Hepatocyte (in vitro differentiated cells): ENCODE data around the gene RGS18. TPM values are rescaled to one million over a fixed set of nuclear protein-coding genes. Genes with fewer than 3 reads are reported as not detected.

Source experiments
- DNase-seq: peaks from one replicate; pipeline ENCODE4 v3.0.0-alpha.2; 2016; ENCODE audit warnings: low spot score
- H2AFZ ChIP-seq: fragments of 200-600 bp; sonication (generic); 2 replicates; pipeline ENCODE4 v1.6.0; 2016; ENCODE audit warnings: antibody characterized with exemption, mild to moderate bottlenecking
- H3K27ac ChIP-seq: fragments of 200-600 bp; sonication (generic); 2 replicates; pipeline ENCODE4 v1.5.1; 2016; ENCODE audit warnings: mild to moderate bottlenecking
- H3K27me3 ChIP-seq: fragments of 200-600 bp; sonication (generic); 2 replicates; pipeline ENCODE4 v1.6.1; 2016
- H3K36me3 ChIP-seq: fragments of 200-600 bp; sonication (generic); replicated peaks from 2 replicates; pipeline ENCODE4 v1.5.1; 2016; ENCODE audit warnings: low read depth; ENCODE audit not compliant: insufficient read depth
- H3K4me1 ChIP-seq: fragments of 200-600 bp; sonication (generic); 2 replicates; pipeline ENCODE4 v1.5.1; 2016; ENCODE audit warnings: mild to moderate bottlenecking, moderate library complexity; ENCODE audit not compliant: insufficient read depth
- H3K4me2 ChIP-seq: fragments of 200-600 bp; sonication (generic); 2 replicates; pipeline ENCODE4 v1.6.0; 2016
- H3K4me3 ChIP-seq: fragments of 200-600 bp; sonication (generic); 2 replicates; pipeline ENCODE4 v1.5.1; 2016; ENCODE audit warnings: mild to moderate bottlenecking
- H3K79me2 ChIP-seq: fragments of 200-600 bp; sonication (generic); 2 replicates; pipeline ENCODE4 v1.6.0; 2017; ENCODE audit warnings: mild to moderate bottlenecking
- H3K9me2 ChIP-seq: fragments of 200-600 bp; sonication (generic); replicated peaks from 2 replicates; pipeline ENCODE4 v1.6.0; 2017; ENCODE audit warnings: mild to moderate bottlenecking; ENCODE audit not compliant: insufficient read depth
- H3K9me3 ChIP-seq: fragments of 200-600 bp; sonication (generic); 2 replicates; pipeline ENCODE4 v1.5.1; 2016; ENCODE audit warnings: low read depth, mild to moderate bottlenecking
- H4K20me1 ChIP-seq: fragments of 200-600 bp; sonication (generic); 2 replicates; pipeline ENCODE4 v1.6.0; 2016; ENCODE audit warnings: mild to moderate bottlenecking; ENCODE audit not compliant: insufficient read depth, poor library complexity, severe bottlenecking
- CTCF ChIP-seq: fragments of 200-600 bp; sonication (generic); IDR thresholded peaks from 2 replicates; pipeline ENCODE4 v1.5.1; 2016; ENCODE audit warnings: antibody characterized with exemption, mild to moderate bottlenecking; ENCODE audit not compliant: poor library complexity
- EZH2 ChIP-seq: fragments of 200-600 bp; sonication (generic); IDR thresholded peaks from 2 replicates; pipeline ENCODE4 v1.6.1; 2016; ENCODE audit warnings: antibody characterized with exemption, mild to moderate bottlenecking, borderline replicate concordance
- EZH2phosphoT487 ChIP-seq: fragments of 200-600 bp; sonication (generic); IDR thresholded peaks from one replicate; pipeline ENCODE4 v1.6.1; 2018; ENCODE audit warnings: antibody characterized with exemption, mild to moderate bottlenecking, low read depth, moderate library complexity; ENCODE audit not compliant: unreplicated experiment, severe bottlenecking
- WGBS: methylation state at CpG from one replicate; pipeline ENCODE4 v1.1.6; 2016; ENCODE audit warnings: low lambda C conversion rate; ENCODE audit errors: missing lambda C conversion rate; 5-methylcytosine and 5-hydroxymethylcytosine counted together
- polyA plus RNA-seq: library from polyadenylated mRNA; unstranded; fragments of >200 nt; fragmentation: Nextera tagmentation; extraction: Ambion mirVana; gene quantifications from 2 replicates; pipeline ENCODE4 v1.2.1, GENCODE V29; 2016
- total RNA-seq: library from RNA; depleted of rRNA; stranded (reverse); fragments of >200 nt; gene quantifications from 2 replicates; pipeline ENCODE4 v1.2.3, GENCODE V29; 2014

Gene RGS18
- total and polyA plus RNA-seq, 2 experiments from 2014 or later = 0.13 TPM; not detected in 1

DNA sequence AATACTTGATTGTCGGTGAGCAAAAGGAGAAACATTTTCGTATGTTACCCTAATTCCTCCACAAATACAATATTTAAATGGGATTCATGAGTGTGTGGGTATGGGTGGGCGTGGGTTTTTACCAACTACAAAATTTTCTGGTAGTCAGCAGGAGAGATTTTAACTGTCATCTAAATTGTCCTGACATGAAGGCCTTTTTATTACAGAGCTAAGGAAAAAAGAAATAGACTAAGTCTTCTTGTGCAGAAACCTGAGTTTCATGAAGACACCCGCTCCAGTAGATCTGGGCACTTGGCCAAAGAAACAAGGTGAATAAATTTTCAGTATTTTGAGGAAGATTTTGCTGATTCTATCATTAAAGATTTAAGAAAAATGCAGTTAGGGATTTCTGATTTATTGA is 752 bp downstream of the RGS18 start:
- Histone ChIP-seq H3K4me1 (no peaks in the 10 kb centered on the region), H3K27ac (no peak overlapping the region), H3K27me3 (no peaks in the 10 kb centered on the region), H3K4me3 (no peak overlapping the region), H4K20me1 (no peaks in the 10 kb centered on the region), H3K9me2 (no peaks in the 10 kb centered on the region), H3K9me3 (no peaks in the 10 kb centered on the region), H3K36me3 (no peaks in the 10 kb centered on the region), H3K79me2 (no peaks in the 10 kb centered on the region), H2AFZ (no peak overlapping the region), H3K4me2 (no peak overlapping the region)
- 64% methylated on average over 4 of the region's 4 CpGs for WGBS
- DNase-seq = no peak
- TF ChIP-seq EZH2 = no peak
- no peak for TF ChIP-seq CTCF
- no peak for TF ChIP-seq EZH2phosphoT487

- Histone ChIP-seq H3K4me2 (no peak overlapping the region), H4K20me1 (no peaks in the 10 kb centered on the region), H3K4me1 (no peaks in the 10 kb centered on the region), H3K4me3 (no peak overlapping the region), H3K27me3 (no peaks in the 10 kb centered on the region), H3K79me2 (no peaks in the 10 kb centered on the region), H3K36me3 (no peaks in the 10 kb centered on the region), H3K9me3 (no peaks in the 10 kb centered on the region), H2AFZ (no peak overlapping the region), H3K27ac (no peak overlapping the region), H3K9me2 (no peaks in the 10 kb centered on the region)
- no peak for DNase-seq
- WGBS = 90% methylated on average over 2 of the region's 2 CpGs
- no peak for TF ChIP-seq CTCF
- TF ChIP-seq EZH2phosphoT487 = no peak
- no peak for TF ChIP-seq EZH2
These were observed 1.5 kb downstream of the RGS18 start for GRCh38 chr1:192159781-192160180.

- TF ChIP-seq EZH2 (no peak), CTCF (no peak), EZH2phosphoT487 (no peak)
- H2AFZ ChIP-seq = no peak overlapping the region
- H3K27me3 ChIP-seq = no peaks in the 10 kb centered on the region
- no peak overlapping the region for H3K27ac ChIP-seq
- H3K4me3 ChIP-seq = no peak overlapping the region
- H3K9me3 ChIP-seq = no peaks in the 10 kb centered on the region
- H3K9me2 ChIP-seq = no peaks in the 10 kb centered on the region
- 69% methylated on average over 1 of the region's 1 CpG for WGBS
- H3K79me2 ChIP-seq = no peaks in the 10 kb centered on the region
- no peaks in the 10 kb centered on the region for H3K4me1 ChIP-seq
- no peak overlapping the region for H3K4me2 ChIP-seq
- DNase-seq = no peak
- H3K36me3 ChIP-seq = no peaks in the 10 kb centered on the region
- H4K20me1 ChIP-seq = no peaks in the 10 kb centered on the region
These were observed 1.9 kb downstream of the RGS18 start for GRCh38 chr1:192160196-192160595.

DNA sequence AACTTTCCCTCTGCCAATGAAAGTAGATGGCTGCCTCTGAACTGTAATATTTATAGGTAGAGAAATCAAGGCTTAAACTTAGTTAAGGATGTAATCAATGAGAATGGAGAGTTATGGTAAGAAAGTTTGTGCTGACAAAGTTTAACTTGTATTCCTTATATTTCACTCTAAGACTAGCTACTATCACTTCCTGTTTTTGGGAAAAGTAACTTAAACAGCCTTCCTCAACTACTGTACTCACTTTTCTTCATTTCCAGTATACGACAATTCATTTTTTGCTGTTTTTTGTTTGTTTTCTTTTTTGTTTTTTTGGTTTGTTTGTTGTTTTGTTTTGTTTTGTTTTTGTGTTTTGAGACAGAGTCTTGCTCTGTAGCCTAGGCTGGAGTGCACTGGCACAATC is 3.7 kb downstream of the RGS18 start:
- DNase-seq = no peak
- H3K79me2 ChIP-seq = no peaks in the 10 kb centered on the region
- no peaks in the 10 kb centered on the region for H3K9me2 ChIP-seq
- no peak overlapping the region for H3K27ac ChIP-seq
- TF ChIP-seq EZH2 (no peak), CTCF (no peak), EZH2phosphoT487 (no peak)
- WGBS = 97% methylated on average over 1 of the region's 1 CpG
- H3K36me3 ChIP-seq = no peaks in the 10 kb centered on the region
- H3K27me3 ChIP-seq = no peaks in the 10 kb centered on the region
- no peak overlapping the region for H2AFZ ChIP-seq
- no peak overlapping the region for H3K4me2 ChIP-seq
- H3K4me3 ChIP-seq = no peak overlapping the region
- H4K20me1 ChIP-seq = no peaks in the 10 kb centered on the region
- no peaks in the 10 kb centered on the region for H3K4me1 ChIP-seq
- H3K9me3 ChIP-seq = no peaks in the 10 kb centered on the region
